ENCODE measurements around the gene HPGD.

- TF ChIP-seq CTCF (IDR thresholded peaks at IDR 0.05; ENCODE audit: control extremely low read depth in 1 of 3, insufficient read depth in 1 of 3, low read depth in 1 of 3, low read length in 3 of 3) = no peak
- TF ChIP-seq RAD21 (IDR thresholded peaks at IDR 0.05 in 1 of 2, conservative IDR thresholded peaks at IDR 0.05 in 1 of 2; ENCODE audit: low read depth in 2 of 2, low read length in 2 of 2) = no peak
- no peak for TF ChIP-seq BACH1 (IDR thresholded peaks at IDR 0.05; ENCODE audit: low read length)
- no peak for TF ChIP-seq BRCA1 (IDR thresholded peaks at IDR 0.05; ENCODE audit: low read depth, low read length)
- no peak for TF ChIP-seq POLR2A (IDR thresholded peaks at IDR 0.05; ENCODE audit: control extremely low read depth in 1 of 2, low read depth in 2 of 2, low read length in 2 of 2)
Observed at GRCh38 chr4:174505892-174506291, 16.4 kb downstream of the HPGD start.
